Adrenal gland (tissue), 5 donors: Measurements from ENCODE around the gene ZNF583.

Experiments
- POLR2A ChIP-seq, 2 donors: fragments of 450-650 bp; IDR thresholded peaks; one replicate each; pipeline ENCODE4 v1.6.1; 2017; ENCODE audit warnings: antibody characterized with exemption in 2 of 2, mild to moderate bottlenecking in 2 of 2, moderate library complexity in 1 of 2
- TF ChIP-seq, protein P1 (sequence below), 6 experiments: fragments of 450-650 bp in 4 of 6; fragments of 200-600 bp in 2 of 6; sonication (generic) in 1 of 6; IDR thresholded peaks; 1 replicate in 5 of 6; 2 replicates in 1 of 6; pipeline versions ENCODE4 v1.5.1 to v1.8.0; 2016 to 2021; ENCODE audit warnings: antibody characterized with exemption in 6 of 6, mild to moderate bottlenecking in 2 of 6, moderate library complexity in 1 of 6
- donor health status: DM: no; HTN: no; CAD: no.

DNA sequence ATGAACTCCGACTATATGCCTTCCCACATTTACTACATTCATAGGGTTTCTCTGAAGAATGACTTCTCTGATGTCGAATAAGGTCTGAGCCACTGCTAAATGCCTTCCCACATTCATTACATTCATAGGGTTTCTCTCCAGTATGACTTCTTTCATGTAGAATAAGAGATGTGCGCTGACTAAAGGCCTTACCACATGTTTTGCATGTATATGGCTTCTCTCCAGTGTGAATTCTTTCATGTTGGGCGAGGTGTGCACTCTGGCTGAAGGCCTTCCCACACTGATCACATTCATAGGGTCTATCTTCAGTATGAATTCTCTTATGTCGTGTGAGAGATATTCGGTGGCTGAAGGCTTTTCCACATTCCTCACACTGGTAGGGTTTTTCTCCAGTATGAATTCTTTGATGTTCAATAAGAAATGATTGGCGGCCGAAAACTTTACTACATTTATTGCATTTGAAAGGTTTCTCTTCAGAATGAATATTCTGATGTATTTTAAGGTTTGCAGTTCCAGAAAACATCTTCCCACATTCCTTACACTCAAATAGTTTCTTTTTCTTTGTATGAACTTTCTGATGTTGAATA, 37.2 kb downstream of the ZNF583 start:
- TF ChIP-seq, protein P1, sequence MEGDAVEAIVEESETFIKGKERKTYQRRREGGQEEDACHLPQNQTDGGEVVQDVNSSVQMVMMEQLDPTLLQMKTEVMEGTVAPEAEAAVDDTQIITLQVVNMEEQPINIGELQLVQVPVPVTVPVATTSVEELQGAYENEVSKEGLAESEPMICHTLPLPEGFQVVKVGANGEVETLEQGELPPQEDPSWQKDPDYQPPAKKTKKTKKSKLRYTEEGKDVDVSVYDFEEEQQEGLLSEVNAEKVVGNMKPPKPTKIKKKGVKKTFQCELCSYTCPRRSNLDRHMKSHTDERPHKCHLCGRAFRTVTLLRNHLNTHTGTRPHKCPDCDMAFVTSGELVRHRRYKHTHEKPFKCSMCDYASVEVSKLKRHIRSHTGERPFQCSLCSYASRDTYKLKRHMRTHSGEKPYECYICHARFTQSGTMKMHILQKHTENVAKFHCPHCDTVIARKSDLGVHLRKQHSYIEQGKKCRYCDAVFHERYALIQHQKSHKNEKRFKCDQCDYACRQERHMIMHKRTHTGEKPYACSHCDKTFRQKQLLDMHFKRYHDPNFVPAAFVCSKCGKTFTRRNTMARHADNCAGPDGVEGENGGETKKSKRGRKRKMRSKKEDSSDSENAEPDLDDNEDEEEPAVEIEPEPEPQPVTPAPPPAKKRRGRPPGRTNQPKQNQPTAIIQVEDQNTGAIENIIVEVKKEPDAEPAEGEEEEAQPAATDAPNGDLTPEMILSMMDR (IDR thresholded peaks at IDR 0.05) = no peak
- no peak for TF ChIP-seq POLR2A (IDR thresholded peaks at IDR 0.05)
